ENCODE results near the gene FBXW12. TPM values are rescaled to one million over a fixed set of nuclear protein-coding genes. Genes with fewer than 3 reads are reported as not detected.

Gene FBXW12
- total RNA-seq, 1 donor from 2014 or later: not detected

DNA sequence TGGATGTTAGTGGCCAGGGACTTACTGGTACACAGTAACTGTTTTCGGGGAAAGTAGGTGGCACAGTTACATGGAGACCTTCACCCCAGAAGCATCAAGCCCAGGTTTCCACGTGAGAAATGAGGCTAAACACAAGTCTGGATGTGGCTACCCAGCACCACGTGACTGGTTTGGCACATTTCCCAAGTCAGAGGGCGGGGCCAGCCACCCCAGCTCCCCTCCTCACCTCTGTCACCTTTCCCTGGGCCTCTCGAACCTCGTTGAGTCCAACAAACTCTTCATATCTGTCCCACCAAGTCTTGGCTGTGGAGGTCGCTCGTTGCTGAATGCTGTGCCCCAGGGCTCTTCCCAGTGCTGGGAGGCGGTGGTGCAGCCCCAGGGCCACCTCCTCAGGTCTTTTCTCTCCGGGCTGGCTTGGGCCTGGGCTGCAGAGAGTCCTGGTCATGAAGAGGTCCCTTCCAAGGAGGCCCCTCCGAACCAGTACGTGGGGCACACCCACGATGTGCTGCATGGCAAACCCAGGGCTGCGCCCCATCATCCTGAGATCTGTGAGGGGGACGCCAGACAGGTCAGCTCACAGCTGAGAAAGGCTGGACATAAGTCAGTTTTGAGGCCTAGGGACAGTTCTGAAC is 62.7 kb downstream of the FBXW12 start:
- DNase-seq (ENCODE audit: low read depth in 2 of 2): no peak

DNA sequence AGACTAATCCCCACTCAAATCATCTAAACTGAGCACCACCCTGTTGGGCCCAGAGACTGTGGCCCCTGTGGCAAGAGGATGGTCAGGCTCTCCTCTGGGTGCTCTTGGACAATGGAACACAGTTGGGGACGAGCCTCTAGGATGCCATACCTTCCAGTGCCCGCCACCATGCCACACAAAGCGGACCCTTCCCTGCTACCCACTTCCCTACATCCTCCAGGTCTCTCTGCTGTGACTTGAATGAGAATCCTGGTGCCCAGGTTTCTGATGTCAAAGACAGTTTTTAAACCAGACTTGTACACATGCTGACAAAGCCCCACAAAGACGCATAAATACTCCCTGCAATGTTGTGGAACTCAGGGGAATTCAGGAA is 63.2 kb downstream of the FBXW12 start:
- no peak for DNase-seq (ENCODE audit: low read depth in 2 of 2)

DNA sequence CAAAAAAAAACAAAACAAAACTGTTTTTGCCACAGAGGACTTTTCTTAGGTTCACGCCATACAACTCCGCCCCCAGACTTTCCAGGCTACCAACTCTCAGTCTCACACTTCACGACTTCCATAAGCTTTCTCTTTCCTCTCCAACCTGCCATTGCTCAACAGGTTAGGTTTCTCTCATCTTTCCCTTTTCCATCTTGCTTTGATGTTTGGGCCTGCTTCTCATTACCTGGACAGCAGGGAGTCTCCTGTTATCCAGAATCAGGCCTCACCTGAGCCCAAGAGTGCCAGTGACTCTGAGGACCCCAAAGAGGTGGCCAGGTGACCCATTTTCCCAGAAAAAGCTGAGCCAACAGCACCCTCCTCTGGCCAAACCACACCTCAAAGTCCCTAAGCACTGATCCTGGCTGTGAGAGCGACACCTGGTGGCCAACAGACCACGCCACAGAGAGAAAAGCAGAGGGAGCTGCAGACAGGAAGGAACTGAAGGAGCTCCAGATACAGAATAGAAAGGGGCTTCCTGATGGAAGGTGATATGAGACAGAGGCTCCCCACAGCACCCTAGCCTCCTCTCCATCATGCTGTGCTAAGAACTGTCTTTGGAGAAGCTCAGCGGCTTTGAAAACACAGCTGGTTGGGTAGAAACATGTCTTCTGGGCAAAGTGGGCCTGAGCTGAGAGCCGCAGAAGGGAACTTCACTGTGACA is 63.9 kb downstream of the FBXW12 start:
- peak; percentile 86 to 92 for DNase-seq (ENCODE audit: low read depth in 2 of 2)

DNA sequence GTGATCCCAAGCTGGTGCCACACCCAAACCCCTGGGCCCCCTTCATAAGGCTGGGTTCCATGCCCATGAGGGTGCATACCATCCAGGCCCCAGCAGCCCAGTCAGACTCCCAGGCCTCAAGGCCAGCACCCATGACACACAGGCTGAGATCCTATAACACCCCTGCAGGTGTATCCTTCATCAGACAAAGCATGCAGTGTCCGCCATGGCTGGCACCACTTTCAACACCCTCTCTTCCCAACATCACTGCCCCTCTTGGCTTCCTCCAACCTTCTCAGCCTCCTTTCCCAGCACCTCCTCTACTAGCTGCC is 64.4 kb downstream of the FBXW12 start:
- DNase-seq (ENCODE audit: low read depth in 2 of 2): no peak

GRCh38 chr3:48436855-48437254 is 64.8 kb downstream of the FBXW12 start:
- no peak for DNase-seq (ENCODE audit: low read depth in 2 of 2)

DNA sequence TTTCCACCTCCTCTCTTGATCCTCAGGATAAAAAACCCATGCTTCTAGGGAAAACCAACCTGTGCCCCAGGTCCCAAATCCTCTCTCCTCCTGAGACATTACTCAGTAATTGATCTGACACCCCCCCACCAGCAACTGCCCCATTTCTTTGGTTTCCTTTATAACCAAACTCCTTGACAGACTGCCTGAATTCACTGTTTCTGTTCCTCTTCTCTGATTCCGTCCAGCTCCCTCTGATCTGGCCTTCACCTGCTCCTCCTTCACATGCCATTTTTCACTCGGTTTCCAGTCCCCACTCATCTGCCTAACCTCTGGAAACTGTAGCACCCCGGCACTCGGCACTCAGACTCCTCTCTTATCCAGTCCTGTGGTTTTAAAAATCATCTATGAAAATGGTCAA is 65.8 kb downstream of the FBXW12 start:
- DNase-seq (ENCODE audit: low read depth in 2 of 2): no peak

- DNase-seq (ENCODE audit: low read depth in 2 of 2): peak; percentile 96 to 97
Measured at GRCh38 chr3:48439820-48440589, 68.0 kb downstream of the FBXW12 start, which contains the start of the genes CCDC51 and TMA7. Gene CCDC51, minus strand, starts transcription at chr3:48440119. Its CDS starts 4,991 bp downstream, at chr3:48435128. Gene TMA7, plus strand, starts transcription at chr3:48440257. Its CDS starts 40 bp downstream, at chr3:48440297.

- DNase-seq (ENCODE audit: low read depth in 2 of 2): peak; percentile 37 to 57
Measured at GRCh38 chr3:48440590-48440958, 68.6 kb downstream of the FBXW12 start.

DNA sequence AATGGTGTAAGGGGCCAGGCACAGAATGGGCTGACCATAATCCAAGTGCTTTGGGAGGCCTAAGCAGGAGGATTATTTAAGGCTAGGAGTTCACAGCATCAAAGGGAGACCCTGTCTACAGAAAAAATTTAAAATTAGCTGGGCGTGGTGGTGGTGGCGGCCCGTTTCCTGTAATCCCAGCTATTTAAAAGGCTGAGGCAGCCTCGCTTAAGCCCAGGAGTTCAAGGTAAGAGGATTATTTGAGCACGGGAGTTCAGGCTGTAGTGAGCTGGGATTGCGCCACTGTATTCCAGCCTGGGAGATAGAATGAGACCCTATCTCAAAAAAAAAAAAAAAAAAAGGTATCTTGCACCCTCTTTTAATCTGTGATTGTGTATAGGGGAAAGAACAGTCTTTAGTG is 69.9 kb downstream of the FBXW12 start:
- no peak for DNase-seq (ENCODE audit: low read depth in 2 of 2)

Other genes starting within 250 kb of the FBXW12 start
- gene CDC25A, start 183.8 kb upstream of the FBXW12 start, total RNA-seq: 5.0 and 7.0 TPM in 2 replicates
- not detected in 2 replicates for gene CAMP, start 148.7 kb upstream of the FBXW12 start, total RNA-seq
- gene ZNF589, start 131.1 kb upstream of the FBXW12 start, total RNA-seq: 1.8 and 2.0 TPM in 2 replicates
- 11.3 and 16.3 TPM in 2 replicates for gene NME6, start 70.9 kb upstream of the FBXW12 start, total RNA-seq
- gene SPINK8, start 38.6 kb upstream of the FBXW12 start, total RNA-seq: not detected in 2 replicates
- gene PLXNB1, start 57.9 kb downstream of the FBXW12 start, total RNA-seq: 16.1 and 17.0 TPM in 2 replicates
- gene CCDC51, start 67.9 kb downstream of the FBXW12 start, total RNA-seq: 8.9 and 10.1 TPM in 2 replicates
- gene TMA7, start 68.0 kb downstream of the FBXW12 start, total RNA-seq: 237 and 246 TPM in 2 replicates
- gene ATRIP, start 74.5 kb downstream of the FBXW12 start, total RNA-seq: 3.7 and 4.6 TPM in 2 replicates
- 65.6 and 68.5 TPM in 2 replicates for gene SHISA5, start 132.0 kb downstream of the FBXW12 start, total RNA-seq
- gene PFKFB4, start 184.6 kb downstream of the FBXW12 start, total RNA-seq: 0.60 and 1.5 TPM in 2 replicates
- gene UCN2, start 191.6 kb downstream of the FBXW12 start, total RNA-seq: not detected in 2 replicates
- gene COL7A1, start 223.1 kb downstream of the FBXW12 start, total RNA-seq: under 0.01 and 0.22 TPM in 2 replicates
- 187 and 249 TPM in 2 replicates for gene UQCRC1, start 237.4 kb downstream of the FBXW12 start, total RNA-seq
- not detected in 2 replicates for gene TMEM89, start 249.6 kb downstream of the FBXW12 start, total RNA-seq

All from lung microvascular endothelial cell (primary cell).